ENCODE results near the gene HAUS5.

The HAUS5 gene

GRCh38 chr19:35608251-35608650 is 4.3 kb upstream of the HAUS5 start:
- DNase-seq, result no peak

DNA sequence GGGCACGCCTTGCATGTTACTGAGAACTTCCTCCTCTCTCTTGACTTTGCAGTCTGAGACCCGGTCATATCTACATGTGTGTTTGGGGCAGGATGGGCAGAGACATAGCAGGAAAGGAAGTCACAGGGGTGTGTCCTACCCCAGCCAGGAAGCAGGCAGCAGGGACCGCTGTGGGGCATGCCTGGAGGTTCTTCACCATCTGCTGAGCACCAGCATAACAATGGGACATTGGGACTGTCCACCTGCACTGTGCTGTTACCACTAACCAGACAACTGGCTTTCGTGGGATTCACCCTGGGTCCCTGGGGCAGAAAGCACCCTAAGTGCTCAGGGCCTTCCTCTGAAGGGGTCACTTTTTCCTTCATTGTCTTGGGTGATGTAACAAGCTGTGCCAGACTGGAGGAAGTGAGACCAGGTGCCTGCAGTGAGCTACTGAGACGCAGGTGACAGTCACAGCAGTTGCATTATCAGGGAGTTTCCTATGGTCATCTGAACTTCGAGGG is 2.6 kb upstream of the HAUS5 start:
- DNase-seq, result no peak

GRCh38 chr19:35612224-35612558 is 344 bp upstream of the HAUS5 start:
- DNase-seq, result no peak

DNA sequence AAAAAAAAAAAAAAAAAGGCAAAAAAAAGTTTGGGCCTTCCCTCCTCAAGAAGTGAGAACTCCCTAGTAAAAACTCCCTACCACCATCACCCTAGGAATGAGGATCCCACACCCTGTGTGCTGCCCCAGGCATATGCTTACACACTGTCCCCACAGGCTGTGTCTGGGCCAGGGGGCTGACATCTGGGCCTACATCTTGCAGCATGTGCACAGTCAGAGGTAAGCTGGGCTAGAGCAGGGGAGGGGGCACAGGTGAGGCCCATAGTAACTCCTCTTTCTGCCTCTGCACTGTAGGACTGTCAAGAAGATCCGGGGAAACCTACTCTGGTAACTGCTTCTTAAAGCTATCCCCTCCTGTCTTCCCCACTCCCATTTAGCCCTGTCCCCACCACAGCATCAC is 1.0 kb downstream of the HAUS5 start:
- no peak for DNase-seq

GRCh38 chr19:35615036-35615435 is 2.5 kb downstream of the HAUS5 start:
- DNase-seq, result no peak

GRCh38 chr19:35618857-35619256 is 6.3 kb downstream of the HAUS5 start:
- DNase-seq, result no peak

- no peak for DNase-seq
Observed at GRCh38 chr19:35619290-35619923, 6.9 kb downstream of the HAUS5 start.

- DNase-seq, result no peak
Observed at GRCh38 chr19:35620001-35620400, 7.5 kb downstream of the HAUS5 start.

DNA sequence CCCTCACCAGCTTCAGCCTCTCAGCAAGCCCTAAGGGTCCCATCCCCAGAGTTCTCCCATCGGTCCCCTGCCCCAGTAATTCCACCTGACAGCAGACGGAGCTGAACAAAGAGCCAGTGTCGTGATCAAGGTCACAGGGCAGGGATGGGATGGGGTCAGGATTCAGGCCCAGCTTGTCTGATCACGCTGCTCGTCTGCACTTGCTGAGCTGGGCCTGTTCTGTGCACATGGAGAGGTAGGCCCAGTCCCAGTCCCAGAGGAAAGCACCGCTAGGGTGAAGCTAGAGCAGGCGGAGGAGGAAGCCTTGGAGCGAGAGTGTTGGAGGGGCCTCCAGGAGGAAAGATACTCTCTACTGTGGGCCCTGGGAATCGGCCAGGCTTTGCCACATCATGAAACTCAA is 9.2 kb downstream of the HAUS5 start:
- no peak for DNase-seq

DNA sequence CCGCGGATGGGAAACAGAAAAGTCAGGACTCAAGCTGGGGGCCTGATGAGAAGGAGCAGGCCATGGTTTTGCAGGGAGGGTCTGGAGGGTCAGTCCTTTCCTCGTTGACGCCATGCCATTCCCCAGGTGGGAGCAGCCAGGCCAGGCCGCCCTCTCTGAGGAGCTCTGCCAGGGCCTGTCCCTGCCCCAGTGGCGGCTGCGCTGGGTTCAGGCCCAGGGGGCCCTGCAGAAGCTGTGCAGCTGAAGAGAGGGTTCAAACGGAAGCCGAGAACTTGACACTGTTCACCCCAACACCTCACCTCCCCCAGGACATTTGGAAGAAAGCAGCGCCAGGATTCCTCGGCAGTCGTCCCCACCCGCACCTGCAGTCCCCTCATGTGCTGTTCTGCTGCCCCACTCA is 10.2 kb downstream of the HAUS5 start:
- no peak for DNase-seq

- no peak for DNase-seq
Observed at GRCh38 chr19:35623327-35624010, 10.9 kb downstream of the HAUS5 start.

GRCh38 chr19:35628264-35628564 is 15.7 kb downstream of the HAUS5 start:
- no peak for DNase-seq

DNA sequence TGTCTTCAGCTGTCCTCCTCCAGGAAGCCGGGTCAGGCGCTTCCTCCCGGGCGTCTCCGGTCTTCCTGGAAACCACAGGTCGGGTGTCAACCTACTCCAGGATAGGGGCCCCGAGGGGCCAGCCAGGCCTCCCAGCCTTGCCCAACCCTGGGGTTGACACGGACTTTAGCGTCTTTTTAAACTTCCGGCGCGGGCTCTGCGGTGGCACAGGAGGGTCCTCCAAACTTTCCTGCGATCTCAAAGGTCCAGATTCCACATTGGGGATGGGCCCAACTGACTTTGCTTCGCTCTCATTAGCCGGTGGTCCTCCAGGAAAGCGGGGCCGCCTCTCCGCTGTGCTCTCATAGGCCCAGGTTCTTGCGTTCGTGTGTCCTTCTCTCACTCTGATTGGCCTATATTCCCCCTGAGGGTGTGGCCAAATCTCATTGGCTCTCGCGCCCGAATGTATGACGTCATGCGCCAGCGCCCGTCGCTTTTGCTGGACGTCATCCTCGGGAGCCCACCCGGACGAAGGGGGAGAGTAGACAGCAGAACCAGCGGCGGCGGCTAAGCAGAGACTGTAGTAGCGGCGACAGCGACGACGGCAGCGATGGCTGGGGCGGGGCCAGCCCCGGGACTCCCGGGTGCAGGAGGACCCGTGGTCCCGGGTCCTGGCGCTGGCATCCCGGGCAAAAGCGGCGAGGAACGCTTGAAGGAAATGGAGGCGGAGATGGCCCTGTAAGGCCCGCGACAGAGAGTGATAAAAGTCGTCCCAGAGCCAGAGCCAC is 16.2 kb downstream of the HAUS5 start, which contains the start of gene RBM42:
Gene RBM42, plus strand, starts transcription at position 472 of the 767 bp plus-strand sequence. Its CDS starts 118 bp downstream, at position 590.
- DNase-seq, result peak; percentile 99

DNA sequence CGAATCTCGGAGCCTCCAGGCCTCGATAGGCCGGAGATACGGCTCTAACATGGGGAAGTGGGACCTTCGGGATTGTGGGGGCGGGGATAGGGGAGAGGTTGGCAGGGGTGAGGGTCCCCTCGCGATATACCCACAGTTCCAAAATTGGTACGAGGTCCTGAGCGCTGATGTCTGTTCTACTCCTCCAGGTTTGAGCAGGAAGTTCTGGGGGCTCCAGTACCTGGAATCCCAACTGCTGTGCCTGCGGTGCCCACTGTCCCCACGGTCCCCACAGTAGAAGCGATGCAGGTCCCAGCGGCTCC is 16.7 kb downstream of the HAUS5 start:
- no peak for DNase-seq

GRCh38 chr19:35633727-35634440 is 21.3 kb downstream of the HAUS5 start:
- no peak for DNase-seq

- DNase-seq, result no peak
Observed at GRCh38 chr19:35636651-35637050, 24.1 kb downstream of the HAUS5 start.

DNA sequence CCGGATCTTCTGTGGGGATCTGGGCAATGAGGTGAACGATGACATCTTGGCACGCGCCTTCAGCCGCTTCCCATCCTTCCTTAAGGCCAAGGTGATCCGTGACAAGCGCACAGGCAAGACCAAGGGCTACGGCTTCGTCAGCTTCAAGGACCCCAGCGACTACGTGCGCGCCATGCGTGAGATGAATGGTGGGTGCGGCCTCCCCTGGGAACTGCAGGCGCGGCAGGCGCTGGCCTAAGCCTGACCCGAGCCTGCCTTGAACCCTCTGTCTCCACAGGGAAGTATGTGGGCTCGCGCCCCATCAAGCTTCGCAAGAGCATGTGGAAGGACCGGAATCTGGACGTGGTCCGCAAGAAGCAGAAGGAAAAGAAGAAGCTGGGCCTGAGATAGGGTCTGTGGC is 24.6 kb downstream of the HAUS5 start:
- DNase-seq, result no peak

DNA sequence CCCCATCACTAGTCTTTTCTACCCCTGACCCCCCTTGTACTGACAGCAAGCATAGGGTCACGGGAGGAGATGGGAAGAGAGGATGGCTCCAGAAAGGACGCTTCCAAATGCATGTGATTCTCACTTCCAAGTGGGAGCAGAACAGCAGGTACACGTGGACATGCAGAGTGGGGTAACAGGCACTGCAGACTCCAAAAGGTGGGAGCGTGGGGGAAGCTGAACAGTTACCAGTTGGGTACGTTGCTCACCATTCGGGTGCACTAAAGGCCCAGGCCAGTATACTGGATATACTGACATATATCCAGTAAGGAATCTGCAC is 26.7 kb downstream of the HAUS5 start:
- DNase-seq, result no peak

GRCh38 chr19:35639863-35640262 is 27.3 kb downstream of the HAUS5 start:
- no peak for DNase-seq

DNA sequence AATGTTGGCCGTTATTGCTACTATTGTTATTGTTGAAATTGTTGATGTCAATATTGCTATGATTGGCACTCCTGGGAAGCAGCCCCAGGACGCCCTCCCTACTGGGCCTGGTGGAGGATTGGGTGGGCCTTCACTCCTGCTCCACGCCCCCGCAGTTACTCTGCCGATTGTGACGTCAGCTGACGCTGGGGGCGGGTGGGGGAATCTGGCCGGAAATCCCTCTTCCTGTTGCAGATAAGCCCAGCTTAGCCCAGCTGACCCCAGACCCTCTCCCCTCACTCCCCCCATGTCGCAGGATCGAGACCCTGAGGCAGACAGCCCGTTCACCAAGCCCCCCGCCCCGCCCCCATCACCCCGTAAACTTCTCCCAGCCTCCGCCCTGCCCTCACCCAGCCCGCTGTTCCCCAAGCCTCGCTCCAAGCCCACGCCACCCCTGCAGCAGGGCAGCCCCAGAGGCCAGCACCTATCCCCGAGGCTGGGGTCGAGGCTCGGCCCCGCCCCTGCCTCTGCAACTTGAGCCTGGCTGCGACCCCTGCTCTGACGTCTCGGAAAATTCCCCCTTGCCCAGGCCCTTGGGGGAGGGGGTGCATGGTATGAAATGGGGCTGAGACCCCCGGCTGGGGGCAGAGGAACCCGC is 29.1 kb downstream of the HAUS5 start, which contains the start of gene ETV2:
Gene ETV2, plus strand, starts transcription at position 231 of the 637 bp plus-strand sequence. CDS start 716 bp downstream, outside the sequence.
- DNase-seq, result peak; percentile 47

DNA sequence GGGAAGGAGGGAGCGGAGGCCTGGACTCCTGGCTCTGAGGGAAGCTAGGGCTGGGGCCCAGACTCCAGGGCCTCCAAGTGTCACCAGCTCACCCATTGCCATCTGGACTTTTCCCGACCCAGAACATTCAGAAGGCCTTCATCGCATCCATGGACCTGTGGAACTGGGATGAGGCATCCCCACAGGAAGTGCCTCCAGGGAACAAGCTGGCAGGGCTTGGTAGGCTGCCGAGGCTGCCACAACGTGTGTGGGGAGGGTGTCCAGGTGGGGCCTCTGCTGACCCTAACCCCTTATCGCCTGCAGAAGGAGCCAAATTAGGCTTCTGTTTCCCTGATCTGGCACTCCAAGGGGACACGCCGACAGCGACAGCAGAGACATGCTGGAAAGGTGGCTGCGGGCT is 29.8 kb downstream of the HAUS5 start:
- DNase-seq, result no peak

- peak; percentile 30 for DNase-seq
Observed at GRCh38 chr19:35642798-35643254, 30.3 kb downstream of the HAUS5 start.

All from activated T-cell treated with anti-CD3 and anti-CD28 coated beads, Interleukin-2, amount 50 U/mL, for 1 hour (primary cell).